Mesenchymal stem cell (in vitro differentiated cells and primary cell): ENCODE results near the gene ARHGAP32.

Experiments
- DNase-seq: peaks from one replicate; pipeline ENCODE4 v3.0.0-alpha.2; 2013
- H2AFZ ChIP-seq: one replicate; pipeline ENCODE4 v1.6.1; 2013; ENCODE audit warnings: low read depth, mild to moderate bottlenecking, control low read depth, inconsistent platforms, low read length, moderate library complexity
- H2AK5ac ChIP-seq: 2 replicates; pipeline ENCODE4 v1.6.1; 2013; ENCODE audit warnings: low read length, moderate library complexity, mild to moderate bottlenecking, inconsistent platforms; ENCODE audit not compliant: severe bottlenecking
- H2BK120ac ChIP-seq: one replicate; pipeline ENCODE4 v1.6.1; 2013; ENCODE audit warnings: low read depth, mild to moderate bottlenecking, inconsistent platforms, low read length, moderate library complexity
- H2BK12ac ChIP-seq, 2 experiments: one replicate each; pipeline ENCODE4 v1.6.1; 2013; ENCODE audit warnings: inconsistent platforms in 2 of 2, low read length in 2 of 2, mild to moderate bottlenecking in 2 of 2, moderate library complexity in 2 of 2, control low read depth in 1 of 2
- H2BK15ac ChIP-seq: one replicate; pipeline ENCODE4 v1.6.1; 2013; ENCODE audit warnings: mild to moderate bottlenecking, low read depth, inconsistent platforms; ENCODE audit not compliant: poor library complexity, severe bottlenecking
- H2BK5ac ChIP-seq: 2 replicates; pipeline ENCODE4 v1.6.1; 2013; ENCODE audit warnings: low read depth, mild to moderate bottlenecking, low read length, control low read depth, inconsistent platforms; ENCODE audit not compliant: poor library complexity, severe bottlenecking
- H3K14ac ChIP-seq, 2 experiments: one replicate each; pipeline ENCODE4 v1.6.1; 2013; ENCODE audit warnings: inconsistent platforms in 2 of 2, low read length in 2 of 2, control low read depth in 1 of 2, mild to moderate bottlenecking in 1 of 2, moderate library complexity in 1 of 2
- H3K18ac ChIP-seq, 2 experiments: one replicate each; pipeline ENCODE4 v1.6.1; 2013; ENCODE audit warnings: inconsistent platforms in 2 of 2, low read length in 2 of 2, control low read depth in 1 of 2, low read depth in 1 of 2, mild to moderate bottlenecking in 1 of 2
- H3K23ac ChIP-seq, 2 experiments: one replicate each; pipeline ENCODE4 v1.6.1; 2013; ENCODE audit warnings: inconsistent platforms in 2 of 2, low read length in 2 of 2, mild to moderate bottlenecking in 2 of 2, moderate library complexity in 2 of 2, control low read depth in 1 of 2
- H3K27ac ChIP-seq: 2 replicates; pipeline ENCODE4 v1.5.1; 2013; ENCODE audit warnings: mild to moderate bottlenecking, moderate library complexity, low read length, control low read depth, inconsistent platforms; ENCODE audit not compliant: poor library complexity, severe bottlenecking
- H3K27me3 ChIP-seq, 2 experiments: 2 replicates each; pipeline versions ENCODE4 v1.6.1 to v1.7.0; 2013; ENCODE audit warnings: low read length in 2 of 2, mild to moderate bottlenecking in 2 of 2, moderate library complexity in 2 of 2, control low read depth in 1 of 2, inconsistent platforms in 1 of 2; ENCODE audit not compliant: control insufficient read depth in 1 of 2, insufficient read depth in 1 of 2
- H3K36me3 ChIP-seq, 2 experiments: 2 replicates each; pipeline versions ENCODE4 v1.6.1 to v1.7.0; 2013; ENCODE audit warnings: low read length in 2 of 2, control low read depth in 1 of 2, inconsistent platforms in 1 of 2, low read depth in 1 of 2, mild to moderate bottlenecking in 1 of 2; ENCODE audit not compliant: insufficient read depth in 2 of 2, control insufficient read depth in 1 of 2
- H3K4ac ChIP-seq, 2 experiments: one replicate each; pipeline ENCODE4 v1.6.1; 2013; ENCODE audit warnings: inconsistent platforms in 2 of 2, low read length in 2 of 2, mild to moderate bottlenecking in 2 of 2, moderate library complexity in 2 of 2, control low read depth in 1 of 2, low read depth in 1 of 2
- H3K4me1 ChIP-seq: 2 replicates; pipeline ENCODE4 v1.6.1; 2013; ENCODE audit warnings: low read depth, low read length, control low read depth; ENCODE audit not compliant: control insufficient read depth, insufficient read depth
- H3K4me2 ChIP-seq: 2 replicates; pipeline ENCODE4 v1.6.1; 2013; ENCODE audit warnings: low read length, mild to moderate bottlenecking, inconsistent platforms; ENCODE audit not compliant: poor library complexity, severe bottlenecking
- H3K4me3 ChIP-seq, 2 experiments: 2 replicates each; pipeline versions ENCODE4 v1.5.1 to v1.7.0; 2013; ENCODE audit warnings: low read length in 2 of 2, mild to moderate bottlenecking in 2 of 2, control low read depth in 1 of 2, low read depth in 1 of 2; ENCODE audit not compliant: insufficient read depth in 1 of 2
- H3K79me1 ChIP-seq: replicated peaks from 2 replicates; pipeline ENCODE4 v1.6.1; 2013; ENCODE audit warnings: mild to moderate bottlenecking, control low read depth, low read length, inconsistent platforms; ENCODE audit not compliant: poor library complexity, severe bottlenecking
- H3K9ac ChIP-seq: 2 replicates; pipeline ENCODE4 v1.7.0; 2013; ENCODE audit warnings: mild to moderate bottlenecking, low read length, moderate library complexity
- H3K9me3 ChIP-seq: 2 replicates; pipeline ENCODE4 v1.7.0; 2013; ENCODE audit warnings: mild to moderate bottlenecking, low read length; ENCODE audit not compliant: control insufficient read depth
- H4K8ac ChIP-seq: one replicate; pipeline ENCODE4 v1.6.1; 2013; ENCODE audit warnings: inconsistent platforms, mild to moderate bottlenecking, low read length, moderate library complexity
- H4K91ac ChIP-seq: one replicate; pipeline ENCODE4 v1.6.1; 2013; ENCODE audit warnings: mild to moderate bottlenecking, low read length, inconsistent platforms
- WGBS: methylation state at CpG from one replicate; pipeline ENCODE4 v1.1.7; 2013; ENCODE audit warnings: mixed read lengths; 5-methylcytosine and 5-hydroxymethylcytosine counted together

ARHGAP32 gene

GRCh38 chr11:129222158-129222557, 30.0 kb upstream of the ARHGAP32 start:
- Histone ChIP-seq H2AFZ (no peak overlapping the region), H3K4ac (no peak overlapping the region), H2BK15ac (no peak overlapping the region), H3K23ac (no peak overlapping the region), H2BK120ac (no peak overlapping the region), H3K14ac (no peak overlapping the region), H3K27me3 (no peaks in the 10 kb centered on the region), H3K27ac (no peak overlapping the region), H2BK5ac (no peak overlapping the region), H4K91ac (no peak overlapping the region), H3K18ac (no peak overlapping the region), H2BK12ac (no peak overlapping the region), H3K9me3 (peaks cover 10% of the 10 kb centered on the region), H3K4me3 (no peak overlapping the region), H3K79me1 (peaks cover 20% of the 10 kb centered on the region), H3K36me3 (no peaks in the 10 kb centered on the region), H3K4me2 (no peak overlapping the region), H4K8ac (no peak overlapping the region), H3K4me1 (no peaks in the 10 kb centered on the region), H3K9ac (no peak overlapping the region), H2AK5ac (no peak overlapping the region)
- 50% methylated on average over 2 of the region's 3 CpGs for WGBS
- DNase-seq, result no peak

GRCh38 chr11:129215506-129216245, 23.6 kb upstream of the ARHGAP32 start:
- H3K18ac ChIP-seq, result no peak overlapping the region
- no peaks in the 10 kb centered on the region for H3K9me3 ChIP-seq
- no peak overlapping the region for H2BK120ac ChIP-seq
- no peak overlapping the region for H3K9ac ChIP-seq
- no peak overlapping the region for H3K4me3 ChIP-seq
- H2BK12ac ChIP-seq, result no peak overlapping the region
- H3K4ac ChIP-seq, result no peak overlapping the region
- no peak overlapping the region for H3K27ac ChIP-seq
- WGBS, result 42% methylated on average over 6 of the region's 8 CpGs
- no peak overlapping the region for H3K14ac ChIP-seq
- H3K79me1 ChIP-seq, result peaks cover 17% of the 10 kb centered on the region
- no peaks in the 10 kb centered on the region for H3K27me3 ChIP-seq
- no peak overlapping the region for H4K8ac ChIP-seq
- H3K23ac ChIP-seq, result no peak overlapping the region
- no peak overlapping the region for H2AK5ac ChIP-seq
- no peak overlapping the region for H3K4me2 ChIP-seq
- no peak overlapping the region for H2BK5ac ChIP-seq
- no peak overlapping the region for H2AFZ ChIP-seq
- H3K4me1 ChIP-seq, result peaks cover 2% of the 10 kb centered on the region
- no peak overlapping the region for H2BK15ac ChIP-seq
- DNase-seq, result no peak
- no peaks in the 10 kb centered on the region for H3K36me3 ChIP-seq
- H4K91ac ChIP-seq, result no peak overlapping the region

GRCh38 chr11:129214710-129215295, 22.7 kb upstream of the ARHGAP32 start:
- H3K18ac ChIP-seq, result no peak overlapping the region
- no peak for DNase-seq
- no peak overlapping the region for H3K4me3 ChIP-seq
- no peaks in the 10 kb centered on the region for H3K27me3 ChIP-seq
- H3K4me1 ChIP-seq, result peaks cover 2% of the 10 kb centered on the region
- H3K9me3 ChIP-seq, result no peaks in the 10 kb centered on the region
- H2AK5ac ChIP-seq, result no peak overlapping the region
- H2BK120ac ChIP-seq, result no peak overlapping the region
- no peak overlapping the region for H3K4ac ChIP-seq
- H3K23ac ChIP-seq, result no peak overlapping the region
- WGBS, result 92% methylated on average over 5 of the region's 6 CpGs
- no peak overlapping the region for H3K4me2 ChIP-seq
- H3K14ac ChIP-seq, result no peak overlapping the region
- H3K27ac ChIP-seq, result no peak overlapping the region
- H3K79me1 ChIP-seq, result peaks cover 17% of the 10 kb centered on the region
- no peak overlapping the region for H4K91ac ChIP-seq
- no peak overlapping the region for H2BK12ac ChIP-seq
- H2BK5ac ChIP-seq, result no peak overlapping the region
- no peak overlapping the region for H3K9ac ChIP-seq
- no peak overlapping the region for H4K8ac ChIP-seq
- no peak overlapping the region for H2BK15ac ChIP-seq
- H2AFZ ChIP-seq, result no peak overlapping the region
- H3K36me3 ChIP-seq, result no peaks in the 10 kb centered on the region

DNA sequence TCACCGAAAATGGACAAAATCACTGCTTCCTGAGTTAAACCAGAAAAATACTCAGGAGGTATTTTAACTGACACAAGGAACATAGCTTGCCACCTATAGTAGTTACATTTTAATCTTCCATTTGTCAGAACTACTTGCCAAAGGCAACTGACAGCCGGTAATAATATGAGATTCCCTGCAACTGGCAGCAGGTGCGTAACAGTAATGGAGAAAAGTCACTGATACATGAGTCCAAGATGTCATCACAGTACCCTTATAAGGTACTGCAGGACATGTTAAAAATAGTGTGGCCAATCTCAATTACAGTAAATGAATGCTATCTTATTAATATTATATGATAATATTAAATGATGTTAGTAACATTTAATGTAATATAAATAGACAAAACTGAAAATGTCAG, 21.1 kb upstream of the ARHGAP32 start:
- no peak overlapping the region for H3K9ac ChIP-seq
- no peak overlapping the region for H3K4me2 ChIP-seq
- no peak overlapping the region for H3K14ac ChIP-seq
- H4K8ac ChIP-seq, result no peak overlapping the region
- no peak overlapping the region for H2BK12ac ChIP-seq
- no peak overlapping the region for H2BK15ac ChIP-seq
- H3K9me3 ChIP-seq, result no peaks in the 10 kb centered on the region
- H3K4me3 ChIP-seq, result no peak overlapping the region
- no peak overlapping the region for H3K4ac ChIP-seq
- H3K36me3 ChIP-seq, result no peaks in the 10 kb centered on the region
- no peak overlapping the region for H3K27ac ChIP-seq
- H3K79me1 ChIP-seq, result peaks cover 13% of the 10 kb centered on the region
- no peak overlapping the region for H2AFZ ChIP-seq
- no peak overlapping the region for H2BK120ac ChIP-seq
- H2BK5ac ChIP-seq, result no peak overlapping the region
- H4K91ac ChIP-seq, result no peak overlapping the region
- H3K4me1 ChIP-seq, result peaks cover 2% of the 10 kb centered on the region
- no peak overlapping the region for H2AK5ac ChIP-seq
- H3K27me3 ChIP-seq, result no peaks in the 10 kb centered on the region
- H3K23ac ChIP-seq, result no peak overlapping the region
- H3K18ac ChIP-seq, result no peak overlapping the region
- DNase-seq, result no peak
- 96% methylated on average over 3 of the region's 3 CpGs for WGBS
